Measurements from ENCODE around the gene MICB. TPM values are rescaled to one million over a fixed set of nuclear protein-coding genes. Genes with fewer than 3 reads are reported as not detected.
"Not testable (repeated sequence)": the region's sequence is repeated elsewhere in the genome, so short reads cannot be mapped to it uniquely, and the experiment has no call there.

Gene MICB
- polyA plus RNA-seq, 3 donors = 1.0 to 1.4 (median 1.2) TPM

DNA sequence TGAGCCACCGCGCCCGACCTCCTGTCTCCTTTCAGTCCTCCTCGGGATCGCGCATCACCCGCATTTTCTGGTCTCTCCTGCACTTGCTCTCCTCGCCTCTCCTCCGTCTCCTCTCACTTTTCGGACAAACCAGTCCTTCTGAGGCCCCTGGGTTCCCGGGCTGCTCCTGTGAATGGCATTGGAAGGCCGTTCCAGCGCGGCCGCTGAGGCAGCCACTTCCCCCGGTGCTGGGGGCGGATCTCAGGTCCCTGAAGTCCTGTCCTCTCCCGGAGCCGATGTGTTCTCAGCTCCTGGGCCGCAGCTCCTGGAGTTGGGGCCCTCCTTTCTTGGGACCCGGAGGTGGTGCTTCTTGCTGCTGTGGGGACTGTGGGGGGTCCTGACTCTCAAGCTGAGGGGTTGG, 803 bp downstream of the MICB start:
- no peak for DNase-seq (ENCODE audit: low read depth in 3 of 3, low spot score in 2 of 3)

DNA sequence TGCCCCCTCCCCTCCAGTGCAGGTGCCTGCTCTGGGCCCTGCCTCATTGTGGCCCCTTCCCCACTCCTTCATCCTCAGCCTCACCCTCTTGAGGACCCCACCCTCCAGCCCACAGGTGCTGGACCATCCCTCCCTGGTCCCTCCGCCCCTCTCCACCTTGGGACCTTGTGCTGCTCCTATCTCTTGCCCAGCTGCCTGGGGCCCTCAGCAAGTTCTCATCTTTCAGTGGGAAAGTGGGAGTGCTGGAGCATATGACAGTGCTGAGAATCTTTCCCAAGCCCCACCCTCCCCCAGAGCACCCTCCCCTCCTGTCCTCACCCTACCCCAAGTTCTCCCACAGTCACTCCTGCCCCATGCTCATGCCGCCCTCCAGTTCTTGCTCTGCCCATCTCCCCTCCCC, 1.7 kb downstream of the MICB start:
- DNase-seq (ENCODE audit: low read depth in 3 of 3, low spot score in 2 of 3) = not testable (repeated sequence)

DNA sequence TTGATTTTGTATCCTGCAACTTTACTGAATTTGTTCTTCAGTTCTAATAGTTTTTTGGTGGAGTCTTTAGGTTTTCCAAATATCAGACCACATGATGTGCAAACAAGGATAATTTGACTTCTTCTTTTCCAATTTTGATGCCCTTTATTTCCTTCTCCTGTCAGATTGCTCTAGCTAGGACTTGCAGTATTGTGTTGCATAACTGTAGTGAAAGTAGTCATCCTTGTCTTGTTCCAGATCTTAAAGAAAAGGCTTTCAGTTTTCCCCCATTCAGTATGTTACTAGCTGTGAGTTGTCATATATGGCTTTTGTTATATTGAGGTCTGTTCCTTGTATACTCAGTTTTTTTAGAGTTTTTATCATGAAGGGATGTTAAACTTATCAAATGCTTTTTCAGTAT, 4.6 kb downstream of the MICB start:
- DNase-seq (ENCODE audit: low read depth in 3 of 3, low spot score in 2 of 3) = no peak

DNA sequence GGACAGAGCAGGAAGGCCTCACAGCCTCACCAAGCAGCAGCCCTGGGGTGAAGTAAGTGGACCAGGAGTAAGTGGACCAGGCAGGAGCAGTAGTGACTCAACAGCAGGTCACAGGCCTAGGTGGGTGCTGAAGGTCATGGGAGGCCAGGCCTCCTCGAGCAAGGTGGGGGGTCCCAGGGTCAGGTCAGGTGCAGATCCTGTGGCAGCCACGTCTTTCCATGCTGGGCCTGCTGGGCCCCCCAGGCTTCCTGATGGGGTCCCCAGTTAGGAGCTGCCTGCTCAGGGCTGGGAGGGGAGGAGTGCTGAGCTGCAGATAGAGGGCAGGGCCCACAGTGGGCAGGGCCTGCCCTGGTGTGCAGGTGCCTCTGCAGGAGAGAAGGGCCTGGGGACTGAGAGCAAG, 11.1 kb downstream of the MICB start:
- not testable (repeated sequence) for DNase-seq (ENCODE audit: low read depth in 3 of 3, low spot score in 2 of 3)

DNA sequence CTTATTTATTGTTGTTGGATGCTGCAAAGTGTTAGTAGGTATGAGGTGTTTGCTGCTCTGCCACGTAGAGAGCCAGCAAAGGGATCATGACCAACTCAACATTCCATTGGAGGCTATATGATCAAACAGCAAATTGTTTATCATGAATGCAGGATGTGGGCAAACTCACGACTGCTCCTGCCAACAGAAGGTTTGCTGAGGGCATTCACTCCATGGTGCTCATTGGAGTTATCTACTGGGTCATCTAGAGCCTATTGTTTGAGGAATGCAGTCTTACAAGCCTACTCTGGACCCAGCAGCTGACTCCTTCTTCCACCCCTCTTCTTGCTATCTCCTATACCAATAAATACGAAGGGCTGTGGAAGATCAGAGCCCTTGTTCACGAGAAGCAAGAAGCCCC, 12.1 kb downstream of the MICB start:
- no peak for DNase-seq (ENCODE audit: low read depth in 3 of 3, low spot score in 2 of 3)

DNA sequence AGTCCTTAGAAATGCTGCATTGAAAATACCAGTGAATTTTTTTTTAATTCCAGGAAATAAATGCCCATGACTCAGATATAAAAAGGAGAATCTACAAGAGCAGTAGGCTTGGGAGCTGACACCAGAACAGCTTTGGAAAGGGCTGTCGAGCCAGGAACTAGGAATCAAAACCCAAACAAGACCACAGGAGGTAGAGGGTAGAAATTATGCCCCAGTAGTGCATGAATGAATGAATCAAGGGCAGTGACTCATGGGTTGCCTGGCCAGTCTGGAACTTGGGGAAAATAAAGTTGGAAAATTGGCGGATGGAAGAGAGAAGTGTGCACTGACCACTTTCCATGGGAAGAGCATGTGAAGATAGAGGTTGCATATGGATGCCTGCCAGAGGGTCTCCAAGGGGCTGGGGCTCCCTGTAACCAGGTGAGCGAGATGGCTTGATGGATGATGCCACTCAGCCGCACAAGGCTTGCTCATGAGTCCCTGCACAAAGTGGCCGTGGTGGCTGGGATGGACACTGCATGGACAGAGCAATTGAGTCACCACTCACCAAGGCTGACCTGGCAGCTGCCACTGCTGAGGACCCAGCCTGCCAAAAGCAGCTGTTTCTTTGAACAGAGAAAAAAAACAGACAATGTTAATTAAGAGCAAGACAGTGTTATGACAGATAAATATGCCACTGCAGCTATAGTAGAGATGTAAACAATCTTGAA, 15.7 kb downstream of the MICB start:
- no peak for DNase-seq (ENCODE audit: low read depth in 3 of 3, low spot score in 2 of 3)

DNA sequence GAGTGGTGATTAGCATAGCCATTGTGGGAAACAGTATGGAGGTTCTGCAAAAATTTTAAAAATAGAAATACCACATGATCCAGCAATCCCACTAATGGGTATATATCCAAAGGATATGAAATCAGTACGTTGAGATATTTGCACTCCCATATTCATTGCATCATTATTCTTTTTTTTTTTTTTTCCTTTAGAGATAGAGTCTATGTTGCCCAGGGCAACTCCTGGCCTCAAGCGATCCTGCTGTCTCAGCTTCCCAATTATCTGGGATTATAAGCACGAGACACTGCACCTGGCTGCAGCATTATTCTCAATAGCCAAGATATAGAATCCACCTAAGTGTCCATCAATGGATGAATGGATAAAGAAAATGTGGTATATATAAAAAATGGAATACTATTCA, 23.9 kb downstream of the MICB start:
- DNase-seq (ENCODE audit: low read depth in 3 of 3, low spot score in 2 of 3) = no peak

DNA sequence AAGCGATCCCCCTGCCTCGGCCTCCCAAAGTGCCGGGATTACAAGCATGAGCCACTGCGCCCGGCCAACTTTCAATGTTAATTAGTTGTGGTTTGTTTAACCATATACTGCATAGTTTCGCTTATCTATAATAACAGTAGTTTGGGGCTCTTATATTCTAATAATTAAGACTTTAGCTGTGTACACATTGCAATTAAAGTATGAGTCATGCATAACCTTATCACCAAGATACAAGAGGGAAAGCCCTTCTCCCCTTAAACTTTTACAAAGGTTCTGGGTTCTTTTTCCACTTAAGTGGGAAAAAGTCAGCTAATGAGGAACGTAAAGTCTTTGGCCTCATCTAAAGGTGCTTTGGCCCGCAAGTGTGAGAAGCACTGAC, 27.6 kb downstream of the MICB start:
- DNase-seq (ENCODE audit: low read depth in 3 of 3, low spot score in 2 of 3) = no peak

DNA sequence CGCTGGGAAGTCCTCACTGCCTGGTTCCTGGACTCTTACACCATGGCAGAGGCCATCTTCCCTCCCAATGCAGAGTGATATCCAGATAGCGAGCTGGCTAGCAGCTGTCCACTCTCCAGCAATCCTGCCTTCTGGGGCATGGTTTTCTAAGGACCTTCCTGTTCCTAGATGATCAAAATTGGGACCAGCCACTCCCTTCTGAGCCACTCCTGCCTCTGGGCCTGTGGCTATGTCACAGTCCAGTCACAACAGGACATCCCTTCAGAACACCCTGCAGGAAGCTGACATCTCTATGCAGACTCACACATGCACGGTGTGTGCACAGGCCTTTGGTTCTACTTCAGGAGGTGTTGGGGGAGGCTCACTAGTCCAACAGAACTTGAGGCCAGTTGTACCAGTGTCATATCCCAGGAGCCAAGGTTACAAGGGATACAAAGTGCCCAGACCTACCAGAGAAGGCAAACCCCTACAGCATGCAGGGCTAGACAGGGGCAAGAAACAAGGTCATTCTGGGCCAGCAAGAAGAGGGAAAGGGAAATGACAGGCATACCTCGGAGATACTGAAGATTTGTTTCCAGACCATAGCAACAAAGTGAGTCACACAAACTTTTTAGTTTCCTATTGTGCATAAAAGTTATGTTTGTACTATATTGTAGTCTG, 28.1 kb downstream of the MICB start:
- DNase-seq (ENCODE audit: low read depth in 3 of 3, low spot score in 2 of 3) = no peak

DNA sequence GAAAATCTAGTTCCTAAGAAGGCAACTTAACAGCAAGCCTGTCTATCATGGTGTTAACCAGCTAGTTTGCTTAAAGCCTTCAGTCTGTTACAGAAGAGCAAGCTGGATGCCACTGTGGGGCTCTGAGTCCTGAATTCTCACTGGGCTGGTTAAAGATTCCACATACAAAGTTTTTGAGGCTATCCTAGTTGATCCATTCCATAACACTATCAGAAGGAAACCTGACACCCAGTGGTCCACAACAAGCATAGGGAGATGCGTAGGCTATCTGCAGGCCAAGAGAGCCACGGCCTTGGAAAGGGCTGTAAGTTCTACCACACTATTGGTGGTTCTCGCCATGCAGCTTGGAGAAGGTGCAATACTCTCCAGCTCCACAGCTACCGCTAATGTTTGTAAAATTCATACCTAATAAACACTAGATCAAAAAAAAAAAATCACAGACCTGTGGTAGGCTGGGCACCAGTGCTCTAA, 30.4 kb downstream of the MICB start:
- no peak for DNase-seq (ENCODE audit: low read depth in 3 of 3, low spot score in 2 of 3)

DNA sequence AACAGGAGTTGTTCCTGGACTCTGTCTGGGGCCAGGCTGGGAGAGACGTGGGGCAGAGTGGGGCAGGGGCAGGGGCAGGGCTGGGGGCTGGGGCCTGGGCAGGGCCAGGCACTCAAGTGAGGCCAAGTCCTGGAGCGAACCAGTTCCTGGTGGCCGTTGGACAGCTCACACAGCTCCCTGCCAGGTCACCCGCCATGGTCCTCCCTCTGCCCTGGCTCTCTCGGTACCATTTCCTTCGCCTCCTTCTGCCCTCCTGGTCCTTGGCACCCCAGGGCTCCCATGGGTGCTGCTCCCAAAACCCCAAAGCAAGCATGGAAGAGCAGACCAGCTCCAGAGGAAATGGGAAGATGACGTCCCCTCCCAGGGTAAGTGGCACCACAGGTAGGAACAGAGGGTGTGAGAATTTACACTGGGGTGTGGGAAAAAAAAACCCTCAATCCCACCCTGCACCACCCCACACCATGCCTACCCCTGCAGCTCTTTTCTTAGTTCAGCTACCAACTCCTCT, 30.9 kb downstream of the MICB start, which contains the start of gene MCCD1:
MCCD1 (plus strand) TSS at position 142 of the 508 bp plus-strand sequence; CDS start at position 195, 53 bp downstream.
- DNase-seq (ENCODE audit: low read depth in 3 of 3, low spot score in 2 of 3) = no peak

DNA sequence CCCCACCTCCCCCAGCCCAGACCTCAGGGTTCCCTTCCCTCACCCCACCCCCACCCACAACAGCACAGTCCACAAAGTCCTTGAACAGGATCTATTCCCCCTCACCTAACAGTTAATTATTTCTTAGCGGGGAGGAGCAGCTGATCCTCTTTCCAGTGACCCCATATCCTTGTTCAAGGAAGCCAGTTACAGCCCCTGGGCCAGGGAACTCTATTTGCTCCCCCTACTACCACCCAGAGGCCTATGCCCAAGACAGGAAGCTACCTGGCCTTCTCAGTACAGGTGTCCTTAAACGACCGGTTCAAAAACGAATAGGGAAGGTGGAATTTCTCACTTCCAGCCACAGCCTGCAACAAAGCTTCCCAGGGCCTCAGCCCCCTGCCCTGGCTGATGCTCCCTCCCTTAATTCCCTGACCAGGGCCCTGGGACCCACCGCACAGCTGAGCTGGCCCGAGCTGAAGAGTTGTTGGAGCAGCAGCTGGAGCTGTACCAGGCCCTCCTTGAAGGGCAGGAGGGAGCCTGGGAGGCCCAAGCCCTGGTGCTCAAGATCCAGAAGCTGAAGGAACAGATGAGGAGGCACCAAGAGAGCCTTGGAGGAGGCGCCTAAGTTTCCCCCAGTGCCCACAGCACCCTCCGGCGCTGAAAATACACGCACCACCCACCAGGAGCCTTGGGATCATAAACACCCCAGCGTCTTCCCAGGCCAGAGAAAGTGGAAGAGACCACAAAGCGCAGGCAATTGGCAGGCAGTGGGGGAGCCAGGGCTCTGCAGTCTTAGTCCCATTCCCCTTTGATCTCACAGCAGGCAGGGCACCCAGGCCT, 31.6 kb downstream of the MICB start:
- no peak for DNase-seq (ENCODE audit: low read depth in 3 of 3, low spot score in 2 of 3)

DNA sequence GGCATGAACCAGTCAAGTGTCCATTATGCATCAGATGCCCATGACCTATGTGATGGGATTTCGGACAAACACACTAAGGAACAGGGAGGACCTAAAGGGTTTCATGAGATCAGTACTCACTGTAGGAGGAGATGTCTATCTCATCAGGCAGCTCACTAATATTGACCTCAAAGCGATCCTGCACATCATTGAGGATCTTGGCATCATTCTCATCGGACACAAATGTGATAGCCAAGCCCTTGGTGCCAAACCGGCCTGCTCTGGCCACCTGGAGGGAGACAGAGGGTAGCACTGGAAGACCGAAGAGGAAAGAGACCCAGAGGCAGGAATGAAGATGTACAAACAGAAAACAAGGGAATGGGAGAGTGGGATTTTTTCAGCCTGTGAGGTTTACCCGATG, 32.7 kb downstream of the MICB start:
- no peak for DNase-seq (ENCODE audit: low read depth in 3 of 3, low spot score in 2 of 3)

DNA sequence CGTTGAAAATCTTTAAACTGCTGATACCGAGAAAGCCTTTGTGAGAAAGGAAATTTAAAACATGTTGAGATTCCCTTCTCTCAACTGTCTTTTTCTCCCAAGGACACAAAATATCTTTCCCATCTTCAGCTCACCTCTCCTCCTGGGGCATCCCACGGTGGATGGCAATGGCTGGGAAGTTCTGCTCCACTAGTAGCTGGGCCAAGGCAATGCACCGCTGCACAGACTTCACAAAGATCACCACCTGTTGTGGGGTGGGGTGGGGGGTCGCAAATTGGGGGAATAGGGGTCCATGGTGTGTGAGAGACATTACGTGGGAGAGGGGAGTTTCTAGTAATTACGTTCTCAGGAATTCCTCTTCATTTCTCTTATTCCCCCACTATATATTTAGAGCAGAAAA, 33.2 kb downstream of the MICB start:
- DNase-seq (ENCODE audit: low read depth in 3 of 3, low spot score in 2 of 3) = no peak

DNA sequence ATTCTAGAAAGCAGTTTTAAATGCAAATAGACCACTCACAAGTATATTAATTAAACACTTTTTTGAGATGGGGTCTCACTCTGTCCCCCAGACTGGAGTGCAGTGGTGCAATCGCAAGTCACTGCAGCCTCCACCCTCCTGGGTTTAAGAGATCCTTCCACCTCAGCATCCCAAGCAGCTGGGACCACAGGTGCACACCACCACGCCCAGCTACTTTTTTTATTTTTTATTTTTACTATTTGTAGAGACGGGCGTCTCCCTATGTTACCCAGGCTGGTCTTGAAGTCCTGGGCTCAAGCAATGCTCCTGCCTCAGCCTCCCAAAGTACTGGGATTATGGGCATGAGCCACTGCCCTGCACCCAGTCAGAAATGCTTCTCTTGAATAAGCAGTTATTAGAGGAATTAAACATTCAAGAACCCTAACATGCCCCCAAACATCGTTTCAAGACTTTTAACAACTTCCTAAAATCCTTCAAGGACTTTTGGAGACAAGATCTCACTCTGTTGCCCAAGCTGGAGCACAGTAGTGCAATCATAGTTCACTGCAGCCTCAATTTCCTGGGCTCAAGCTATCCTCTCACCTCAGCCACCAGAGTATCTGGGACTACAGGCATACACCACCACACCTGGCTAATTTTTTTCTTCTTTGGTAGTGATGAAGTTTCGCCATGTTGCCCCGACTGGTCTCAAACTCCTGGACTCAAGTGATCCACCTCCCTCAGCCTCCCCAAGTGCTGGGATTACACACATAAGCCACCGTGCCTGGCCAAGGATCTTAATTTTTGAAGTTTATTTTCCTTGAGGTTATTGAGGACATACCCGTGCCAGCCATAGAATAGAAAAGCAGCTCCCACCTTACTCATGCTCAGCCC, 34.1 kb downstream of the MICB start:
- no peak for DNase-seq (ENCODE audit: low read depth in 3 of 3, low spot score in 2 of 3)

DNA sequence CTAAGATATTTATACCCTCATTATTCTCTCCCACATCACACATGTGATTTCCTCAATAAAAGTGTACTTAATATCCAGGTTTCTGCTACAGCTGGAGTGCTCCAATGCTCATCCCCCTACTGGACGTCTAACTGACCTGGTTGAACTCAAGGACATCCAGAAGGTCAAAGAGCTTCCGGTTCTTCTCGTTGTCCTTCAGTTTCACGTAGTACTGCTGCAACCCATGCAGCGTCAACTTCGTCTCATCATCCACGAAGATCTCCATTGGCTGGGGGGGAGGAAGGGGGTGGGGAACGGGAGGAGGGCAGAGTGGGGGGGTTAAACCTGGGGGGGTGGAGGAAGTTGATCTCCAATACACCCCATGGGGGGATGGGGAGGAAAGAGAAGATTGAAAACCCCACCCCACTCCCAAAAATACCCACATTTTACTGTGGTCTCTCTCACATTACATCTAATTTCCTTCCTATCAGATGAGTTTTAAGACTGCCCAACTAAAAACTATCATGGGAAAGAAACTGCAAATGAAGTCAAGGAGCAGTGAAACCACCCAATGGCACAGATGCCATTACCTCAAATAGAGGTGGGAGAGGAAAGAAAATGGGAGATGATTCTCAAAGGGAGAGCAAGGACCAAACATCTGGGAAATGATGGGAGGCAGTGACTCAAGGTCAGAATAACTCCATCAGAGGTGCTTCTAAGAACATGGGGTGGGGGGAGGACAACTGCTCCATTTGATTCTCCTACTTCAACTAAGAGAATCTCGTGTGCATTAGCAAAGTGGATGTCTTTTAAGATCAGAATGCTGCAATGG, 34.9 kb downstream of the MICB start:
- no peak for DNase-seq (ENCODE audit: low read depth in 3 of 3, low spot score in 2 of 3)

DNA sequence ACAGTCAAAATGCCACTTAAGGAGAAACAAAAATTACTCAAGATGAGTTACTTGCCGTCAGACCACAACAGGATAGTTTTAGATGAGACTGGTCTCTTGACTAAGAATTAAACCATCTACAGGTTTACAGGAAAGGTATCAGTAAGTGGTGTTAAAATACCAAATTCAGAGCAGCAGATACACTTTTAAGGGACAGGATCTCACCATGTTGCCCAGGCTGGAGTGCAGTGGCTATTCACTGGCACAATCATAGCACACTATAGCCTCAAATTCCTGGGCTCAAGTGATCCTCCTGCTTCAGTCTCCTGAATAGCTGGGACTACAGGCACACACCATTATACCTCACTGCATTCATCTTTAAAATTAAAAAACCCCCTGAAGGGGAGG, 35.5 kb downstream of the MICB start:
- no peak for DNase-seq (ENCODE audit: low read depth in 3 of 3, low spot score in 2 of 3)

DNA sequence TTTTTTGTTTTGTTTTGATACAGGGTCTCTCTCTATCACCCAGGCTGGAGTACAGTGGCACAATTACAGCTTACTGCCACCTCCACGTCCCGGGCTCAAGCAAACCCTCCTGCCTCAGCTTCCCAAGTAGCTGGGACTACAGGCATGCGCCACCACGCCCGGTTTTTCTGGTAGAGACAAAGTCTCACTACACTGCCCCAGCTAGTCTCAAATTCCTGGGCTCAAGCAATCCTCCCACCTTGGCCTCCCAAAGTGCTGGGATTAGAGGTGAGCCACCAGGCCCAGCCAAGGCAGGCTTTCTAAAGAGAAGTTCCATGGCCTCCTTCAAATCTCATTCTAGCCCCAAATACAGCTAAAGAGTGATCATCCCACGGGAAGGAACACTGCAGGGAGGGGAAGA, 36.1 kb downstream of the MICB start:
- DNase-seq (ENCODE audit: low read depth in 3 of 3, low spot score in 2 of 3) = no peak

DNA sequence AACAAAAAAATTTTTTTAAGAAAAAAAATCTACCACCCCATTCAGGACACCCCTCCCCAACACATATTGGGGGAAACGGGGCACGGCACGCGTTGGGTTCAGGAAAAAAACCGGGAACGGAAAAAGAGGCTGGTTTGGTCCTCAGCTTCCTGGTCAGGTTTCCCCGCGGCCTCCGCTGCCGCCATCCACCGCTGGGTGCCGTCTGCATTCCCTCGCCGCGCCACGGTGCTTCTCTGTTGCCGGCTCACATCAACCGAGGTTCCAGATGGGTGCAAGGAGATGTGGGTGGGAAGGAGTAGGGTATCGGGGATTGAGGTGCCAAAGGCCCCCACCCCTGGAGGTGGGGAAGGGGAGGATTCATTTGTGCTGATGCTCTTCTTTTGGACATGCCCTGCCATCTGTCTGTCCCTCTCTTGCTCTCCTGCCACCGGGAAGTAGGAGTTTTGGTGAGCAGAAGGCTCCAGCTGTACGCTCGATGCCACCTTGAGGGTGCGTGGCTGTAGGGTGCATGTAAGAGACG, 36.6 kb downstream of the MICB start:
- no peak for DNase-seq (ENCODE audit: low read depth in 3 of 3, low spot score in 2 of 3)
